Activated CD4-positive, alpha-beta memory T cell treated with anti-CD3 and anti-CD28 coated beads for 36 hours (primary cell): ENCODE data around the gene POLR2L. TPM values are rescaled to one million over a fixed set of nuclear protein-coding genes. Genes with fewer than 3 reads are reported as not detected.

Experiments used
- CTCF ChIA-PET: fragments of 350-600 bp; sonication (Branson Sonifier 250); formaldehyde crosslinking; loops from one replicate; lab custom pipeline; 2021; ENCODE audit warnings: antibody characterized with exemption, inconsistent platforms; lab: Charles Lee
- POLR2A ChIA-PET: fragments of 350-600 bp; sonication (Branson Sonifier 250); formaldehyde crosslinking; loops from one replicate; lab custom pipeline; 2021; ENCODE audit warnings: antibody characterized with exemption; lab: Charles Lee
- DNase-seq: peaks from one replicate; pipeline ENCODE4 v3.0.0-alpha.2; 2020
- H3K27ac Mint-ChIP-seq: one replicate; pipeline ENCODE4 v1.8.0; 2021; ENCODE audit warnings: mixed read lengths
- H3K27me3 Mint-ChIP-seq: one replicate; pipeline ENCODE4 v1.8.0; 2021; ENCODE audit warnings: mixed read lengths
- H3K36me3 Mint-ChIP-seq: one replicate; pipeline ENCODE4 v1.8.0; 2021; ENCODE audit warnings: mixed read lengths
- H3K4me1 Mint-ChIP-seq: one replicate; pipeline ENCODE4 v1.8.0; 2021; ENCODE audit warnings: low read depth, mixed read lengths
- H3K4me3 Mint-ChIP-seq: one replicate; pipeline ENCODE4 v1.8.0; 2021; ENCODE audit warnings: mild to moderate bottlenecking, mixed read lengths
- H3K9me3 Mint-ChIP-seq: one replicate; pipeline ENCODE4 v1.8.0; 2021; ENCODE audit warnings: mixed read lengths
- intact Hi-C: fragments of 100-400 bp; cut with micrococcal nuclease; formaldehyde crosslinking; loops from one replicate; pipeline ENCODE4 v1.15.1; 2023
- total RNA-seq, 2 experiments: library from RNA; stranded (reverse); gene quantifications; one replicate each; pipeline ENCODE4 v1.2.3, GENCODE V29; 2021

The POLR2L gene
- total RNA-seq, 2 experiments from 2014 or later = 70.4 to 74.0 TPM

DNA sequence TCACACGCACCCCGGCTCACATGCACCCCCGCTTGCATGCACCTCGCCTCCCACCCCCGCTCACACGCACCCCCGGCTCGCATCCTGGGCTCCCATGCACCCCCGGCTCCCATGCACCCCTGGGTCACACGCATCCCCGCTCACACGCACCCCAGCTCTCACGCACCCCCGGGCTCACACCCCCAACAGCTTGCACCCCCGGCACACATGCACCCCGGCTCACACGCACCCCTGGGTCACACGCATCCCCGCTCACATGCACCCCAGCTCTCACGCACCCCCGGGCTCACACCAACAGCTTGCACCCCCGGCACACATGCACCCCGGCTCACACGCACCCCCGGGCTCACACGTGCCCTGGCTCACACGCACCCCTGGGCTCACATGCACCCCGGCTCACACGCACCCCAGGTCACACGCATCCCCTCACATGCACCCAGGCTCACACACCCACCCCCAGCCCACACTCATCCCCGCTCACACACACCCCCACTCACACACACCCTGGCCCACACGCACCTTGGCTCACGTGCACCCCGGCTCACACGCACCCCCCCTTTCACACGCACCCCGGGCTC is 16.5 kb upstream of the POLR2L start:
- no peak overlapping the region for H3K27ac Mint-ChIP-seq
- H3K9me3 Mint-ChIP-seq = no peaks in the 10 kb centered on the region
- ChIA-PET CTCF (interaction anchor here (0.9 kb wide), 1 partner anchor 11 kb away, joined by 3 read pairs; no protein-coding TSS in a partner anchor), POLR2A (no interaction called here)
- peaks cover 2% of the 10 kb centered on the region for H3K27me3 Mint-ChIP-seq
- H3K4me3 Mint-ChIP-seq = no peak overlapping the region
- intact Hi-C loops = no loop called here
- no peaks in the 10 kb centered on the region for H3K4me1 Mint-ChIP-seq
- no peaks in the 10 kb centered on the region for H3K36me3 Mint-ChIP-seq
- no peak for DNase-seq

- Mint-ChIP-seq H3K27me3 (peaks cover 2% of the 10 kb centered on the region), H3K27ac (no peak overlapping the region), H3K9me3 (no peaks in the 10 kb centered on the region), H3K36me3 (no peaks in the 10 kb centered on the region), H3K4me1 (no peaks in the 10 kb centered on the region), H3K4me3 (no peak overlapping the region)
- ChIA-PET CTCF (interaction anchor here (0.9 kb wide), 1 partner anchor 10 kb away, joined by 3 read pairs; no protein-coding TSS in a partner anchor), POLR2A (no interaction called here)
- intact Hi-C loops = no loop called here
- DNase-seq = no peak
These were observed 15.9 kb upstream of the POLR2L start for GRCh38 chr11:858053-858761.

DNA sequence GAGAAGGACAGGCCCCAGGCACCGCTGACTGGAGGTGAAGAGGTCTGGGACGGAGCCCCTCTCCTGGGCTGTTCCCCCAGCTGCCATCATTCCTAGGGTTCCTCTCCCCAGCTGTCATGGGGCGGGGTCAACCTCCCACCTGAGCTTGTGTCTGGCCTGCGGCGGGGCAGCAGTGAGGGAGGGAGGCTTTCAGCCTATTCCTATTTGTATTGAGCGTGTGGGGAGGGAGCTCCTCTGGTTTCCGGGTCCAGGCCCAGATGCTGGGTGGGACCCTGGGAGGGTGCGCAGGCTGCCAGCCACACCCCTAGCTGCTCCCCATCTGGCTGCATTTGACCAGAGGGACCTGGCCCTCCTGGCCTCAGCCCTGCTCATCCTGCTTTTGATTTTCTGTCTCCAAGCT is 14.1 kb upstream of the POLR2L start:
- no peak overlapping the region for H3K4me3 Mint-ChIP-seq
- ChIA-PET POLR2A (no interaction called here), CTCF (no interaction called here)
- intact Hi-C loops = no loop called here
- no peaks in the 10 kb centered on the region for H3K9me3 Mint-ChIP-seq
- H3K36me3 Mint-ChIP-seq = no peaks in the 10 kb centered on the region
- H3K27ac Mint-ChIP-seq = no peak overlapping the region
- H3K4me1 Mint-ChIP-seq = no peaks in the 10 kb centered on the region
- peaks cover 2% of the 10 kb centered on the region for H3K27me3 Mint-ChIP-seq
- DNase-seq = no peak

- Mint-ChIP-seq H3K4me1 (no peaks in the 10 kb centered on the region), H3K4me3 (no peak overlapping the region), H3K36me3 (no peaks in the 10 kb centered on the region), H3K27ac (no peak overlapping the region), H3K9me3 (no peaks in the 10 kb centered on the region), H3K27me3 (peaks cover 2% of the 10 kb centered on the region)
- CTCF ChIA-PET = interaction anchor here (0.7 kb wide), 1 partner anchor 90 kb away, joined by 3 read pairs; no protein-coding TSS in a partner anchor
- no peak for DNase-seq
- intact Hi-C loops = no loop called here
- POLR2A ChIA-PET = no interaction called here
These were observed 13.5 kb upstream of the POLR2L start for GRCh38 chr11:855796-856195.

- intact Hi-C loops = no loop called here
- no peak overlapping the region for H3K4me3 Mint-ChIP-seq
- no peaks in the 10 kb centered on the region for H3K4me1 Mint-ChIP-seq
- no peaks in the 10 kb centered on the region for H3K36me3 Mint-ChIP-seq
- DNase-seq = no peak
- peaks cover 2% of the 10 kb centered on the region for H3K27me3 Mint-ChIP-seq
- POLR2A ChIA-PET = no interaction called here
- H3K9me3 Mint-ChIP-seq = no peaks in the 10 kb centered on the region
- H3K27ac Mint-ChIP-seq = no peak overlapping the region
- CTCF ChIA-PET = interaction anchor here (0.7 to 1.4 kb wide), 2 partner anchors 12 to 91 kb away, joined by 3 read pairs; no protein-coding TSS in a partner anchor
These were observed 13.0 kb upstream of the POLR2L start for GRCh38 chr11:855330-855674.

- Mint-ChIP-seq H3K4me1 (no peaks in the 10 kb centered on the region), H3K36me3 (no peaks in the 10 kb centered on the region), H3K27ac (no peak overlapping the region), H3K27me3 (peaks cover 2% of the 10 kb centered on the region), H3K4me3 (no peak overlapping the region), H3K9me3 (no peaks in the 10 kb centered on the region)
- CTCF ChIA-PET = interaction anchor here (0.7 to 1.4 kb wide), 2 partner anchors 11 to 91 kb away, joined by 3 read pairs; no protein-coding TSS in a partner anchor
- intact Hi-C loops = no loop called here
- POLR2A ChIA-PET = no interaction called here
- no peak for DNase-seq
These were observed 12.4 kb upstream of the POLR2L start for GRCh38 chr11:854601-855329.

GRCh38 chr11:853682-854448 is 11.5 kb upstream of the POLR2L start:
- no peaks in the 10 kb centered on the region for H3K36me3 Mint-ChIP-seq
- intact Hi-C loops = no loop called here
- no peak for DNase-seq
- ChIA-PET POLR2A (no interaction called here), CTCF (interaction anchor here (1.4 kb wide), 1 partner anchor 11 kb away, joined by 3 read pairs; no protein-coding TSS in a partner anchor)
- H3K9me3 Mint-ChIP-seq = no peaks in the 10 kb centered on the region
- H3K4me1 Mint-ChIP-seq = no peaks in the 10 kb centered on the region
- H3K4me3 Mint-ChIP-seq = no peak overlapping the region
- peaks cover 2% of the 10 kb centered on the region for H3K27me3 Mint-ChIP-seq
- no peak overlapping the region for H3K27ac Mint-ChIP-seq

- CTCF ChIA-PET = interaction anchor here (1.2 kb wide), 1 partner anchor 199 kb away, joined by 3 read pairs; no protein-coding TSS in a partner anchor
- Mint-ChIP-seq H3K36me3 (no peaks in the 10 kb centered on the region), H3K4me1 (peaks cover 5% of the 10 kb centered on the region), H3K27ac (no peak overlapping the region), H3K9me3 (no peaks in the 10 kb centered on the region), H3K4me3 (no peak overlapping the region), H3K27me3 (peaks cover 7% of the 10 kb centered on the region)
- POLR2A ChIA-PET = no interaction called here
- no peak for DNase-seq
- intact Hi-C loops = no loop called here
These were observed 10.4 kb upstream of the POLR2L start for GRCh38 chr11:852762-853161.

DNA sequence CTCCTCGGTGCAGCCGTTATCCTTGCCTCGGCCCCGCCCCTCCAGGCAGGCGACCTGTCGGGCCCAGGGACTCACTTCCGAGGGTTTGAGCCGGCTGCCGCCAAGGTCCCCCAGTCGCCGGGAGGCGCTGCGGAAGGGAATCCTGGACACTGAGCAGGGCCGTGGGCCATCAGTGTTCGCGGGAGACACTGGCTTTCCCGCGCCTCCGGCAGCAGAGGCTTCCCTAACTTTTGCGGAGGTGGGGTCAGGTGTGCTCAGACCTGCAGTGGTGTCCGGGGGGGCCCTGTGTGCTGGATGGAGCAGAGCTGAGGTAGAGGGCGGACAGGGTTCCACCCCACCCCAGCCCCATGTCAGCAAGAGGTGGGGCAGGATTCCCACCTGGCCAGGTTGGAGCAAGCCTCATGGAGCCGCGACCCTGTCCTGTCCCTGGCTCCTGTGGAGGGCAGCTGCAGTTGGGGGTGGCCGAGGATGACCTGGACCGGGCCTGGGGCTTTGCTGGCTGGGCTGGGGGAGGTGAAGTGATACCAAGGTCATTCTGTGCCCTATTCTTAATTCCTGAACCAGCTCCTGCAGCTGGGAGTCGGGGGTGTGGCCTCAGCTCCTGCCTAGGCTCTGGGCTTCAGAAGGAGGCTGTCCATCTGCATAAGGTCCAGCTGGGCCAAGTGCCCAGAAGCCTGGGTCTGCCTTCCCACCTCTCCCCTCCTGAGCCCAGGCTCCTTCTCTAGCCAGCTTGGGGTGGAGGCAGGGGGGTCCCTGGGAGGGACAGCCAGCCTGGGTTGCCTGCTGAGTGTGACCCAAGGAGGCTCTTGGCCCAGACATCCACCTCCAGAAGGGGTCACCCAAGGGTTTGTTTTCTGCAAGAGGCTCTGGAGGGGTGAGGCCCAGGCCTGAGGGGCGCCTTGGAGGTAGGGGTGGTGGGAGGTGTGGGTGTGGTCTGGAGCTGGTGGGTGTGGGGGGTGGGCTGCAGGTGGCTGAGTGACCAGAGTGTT is 8.7 kb upstream of the POLR2L start:
- no peak overlapping the region for H3K4me3 Mint-ChIP-seq
- H3K4me1 Mint-ChIP-seq = peaks cover 5% of the 10 kb centered on the region
- ChIA-PET CTCF (interaction anchor here (0.7 to 1.2 kb wide), 3 partner anchors 199 to 201 kb away, joined by 3 read pairs; no protein-coding TSS in a partner anchor), POLR2A (interaction anchor here (0.7 kb wide), 1 partner anchor 950 kb away, joined by 3 read pairs; no protein-coding TSS in a partner anchor)
- H3K27ac Mint-ChIP-seq = no peak overlapping the region
- intact Hi-C loops = no loop called here
- peaks cover 6% of the 10 kb centered on the region for H3K27me3 Mint-ChIP-seq
- no peaks in the 10 kb centered on the region for H3K9me3 Mint-ChIP-seq
- DNase-seq = no peak
- H3K36me3 Mint-ChIP-seq = no peaks in the 10 kb centered on the region

DNA sequence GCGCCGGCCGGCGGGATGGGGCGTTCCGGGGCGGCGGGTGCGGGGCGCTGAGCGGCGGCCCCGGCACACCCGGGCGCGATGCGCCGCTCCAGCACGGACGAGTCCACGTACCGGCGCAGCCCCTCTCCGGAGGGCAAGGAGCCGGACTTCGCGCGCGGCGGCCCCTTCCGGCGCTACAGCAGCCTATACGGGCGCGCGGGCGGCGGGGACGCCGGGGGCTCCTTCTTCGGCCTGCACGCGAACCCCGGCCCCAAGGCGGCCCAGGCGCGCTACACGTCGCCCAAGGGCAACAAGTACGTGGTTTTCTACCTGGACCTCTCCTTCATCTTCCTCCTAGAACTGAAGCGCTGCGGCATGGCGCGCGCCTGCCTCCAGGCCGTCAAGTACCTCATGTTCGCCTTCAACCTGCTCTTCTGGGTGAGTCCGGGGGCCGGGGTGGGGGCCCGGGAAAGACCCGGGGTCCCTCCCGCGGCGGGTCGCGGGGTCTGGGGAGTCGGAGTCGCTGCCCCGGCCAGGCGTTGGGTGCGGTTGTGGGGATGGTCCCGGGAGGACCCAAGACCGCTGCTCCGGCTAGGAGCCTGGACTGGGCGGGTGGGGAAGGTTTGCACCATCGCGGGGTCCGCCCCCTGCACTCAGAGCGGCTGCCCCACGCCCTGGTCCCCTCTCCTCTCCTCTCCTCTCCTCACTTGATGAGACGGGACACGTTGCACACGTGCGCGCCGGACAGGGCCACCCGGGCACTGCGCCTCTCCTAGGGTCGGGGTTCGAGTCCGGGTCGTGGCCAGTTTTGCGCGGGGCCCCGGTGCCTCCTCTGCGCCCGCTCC is 7.8 kb upstream of the POLR2L start:
- Mint-ChIP-seq H3K27me3 (peaks cover 6% of the 10 kb centered on the region), H3K9me3 (no peaks in the 10 kb centered on the region), H3K4me1 (peaks cover 5% of the 10 kb centered on the region), H3K36me3 (no peaks in the 10 kb centered on the region), H3K27ac (no peak overlapping the region), H3K4me3 (no peak overlapping the region)
- intact Hi-C loops = no loop called here
- POLR2A ChIA-PET = no interaction called here
- CTCF ChIA-PET = interaction anchor here (4.2 kb wide), 1 partner anchor 200 kb away, joined by 33 read pairs; no protein-coding TSS in a partner anchor
- DNase-seq = no peak
